Activated gamma-delta T cell treated with Interleukin-2 at 50 U/mL for 16 hours (primary cell): Measurements from ENCODE around the gene SPACA7.
"Not testable (repeated sequence)": the region's sequence is repeated elsewhere in the genome, so short reads cannot be mapped to it uniquely, and the experiment has no call there.

Source experiments
- DNase-seq: peaks from one replicate; pipeline ENCODE4 v3.0.0-alpha.2; 2020

The SPACA7 gene

DNA sequence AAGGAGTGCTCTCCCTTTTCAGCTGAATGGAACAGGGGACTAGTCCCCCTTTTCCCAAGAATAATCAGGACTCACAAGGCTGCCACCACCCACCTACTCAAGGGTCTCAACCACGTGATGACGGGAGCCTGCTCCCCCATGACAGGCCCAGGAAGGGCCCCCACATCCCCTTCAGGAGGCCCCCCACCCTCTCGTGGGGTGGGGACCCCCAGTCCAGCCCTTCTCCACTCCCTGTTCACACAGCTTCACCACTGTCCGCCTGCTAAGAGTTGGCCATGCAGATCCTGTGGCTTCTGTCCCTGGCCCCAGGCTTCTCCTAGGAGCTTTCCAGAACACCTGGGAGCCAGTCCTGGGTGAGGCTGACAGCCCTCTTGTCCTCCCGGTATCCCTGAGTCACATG, 56.6 kb downstream of the SPACA7 start:
- DNase-seq, result not testable (repeated sequence)

- DNase-seq, result not testable (repeated sequence)
These were observed 57.4 kb downstream of the SPACA7 start for GRCh38 chr13:112433517-112433916.

- no peak for DNase-seq
These were observed 57.9 kb downstream of the SPACA7 start for GRCh38 chr13:112434032-112434431.

GRCh38 chr13:112434937-112435523, 58.9 kb downstream of the SPACA7 start:
- DNase-seq, result no peak

GRCh38 chr13:112435973-112436372, 59.8 kb downstream of the SPACA7 start:
- no peak for DNase-seq

- no peak for DNase-seq
These were observed 61.9 kb downstream of the SPACA7 start for GRCh38 chr13:112438094-112438493.

GRCh38 chr13:112438515-112438914, 62.4 kb downstream of the SPACA7 start:
- DNase-seq, result no peak

DNA sequence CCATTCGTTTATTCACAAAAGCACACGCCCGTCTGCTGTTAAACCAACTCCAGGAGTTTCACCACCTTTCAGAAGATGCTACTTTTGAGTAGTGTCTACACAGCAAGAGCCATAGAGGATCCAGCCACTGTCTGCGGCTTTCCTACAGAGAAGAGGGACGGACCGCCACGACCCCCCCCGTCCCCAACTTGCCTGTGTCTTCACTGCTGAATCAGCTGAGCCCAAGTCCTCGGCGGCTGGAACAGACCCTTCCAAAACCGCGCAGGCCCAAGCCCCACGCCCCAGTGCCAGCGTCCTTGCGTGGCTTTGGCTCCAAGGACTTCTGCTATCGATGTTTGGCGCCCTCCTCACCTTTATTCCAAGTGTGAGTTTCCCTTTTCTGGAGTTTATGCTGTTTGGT, 65.1 kb downstream of the SPACA7 start:
- DNase-seq, result no peak

- no peak for DNase-seq
These were observed 65.7 kb downstream of the SPACA7 start for GRCh38 chr13:112441779-112442310.

DNA sequence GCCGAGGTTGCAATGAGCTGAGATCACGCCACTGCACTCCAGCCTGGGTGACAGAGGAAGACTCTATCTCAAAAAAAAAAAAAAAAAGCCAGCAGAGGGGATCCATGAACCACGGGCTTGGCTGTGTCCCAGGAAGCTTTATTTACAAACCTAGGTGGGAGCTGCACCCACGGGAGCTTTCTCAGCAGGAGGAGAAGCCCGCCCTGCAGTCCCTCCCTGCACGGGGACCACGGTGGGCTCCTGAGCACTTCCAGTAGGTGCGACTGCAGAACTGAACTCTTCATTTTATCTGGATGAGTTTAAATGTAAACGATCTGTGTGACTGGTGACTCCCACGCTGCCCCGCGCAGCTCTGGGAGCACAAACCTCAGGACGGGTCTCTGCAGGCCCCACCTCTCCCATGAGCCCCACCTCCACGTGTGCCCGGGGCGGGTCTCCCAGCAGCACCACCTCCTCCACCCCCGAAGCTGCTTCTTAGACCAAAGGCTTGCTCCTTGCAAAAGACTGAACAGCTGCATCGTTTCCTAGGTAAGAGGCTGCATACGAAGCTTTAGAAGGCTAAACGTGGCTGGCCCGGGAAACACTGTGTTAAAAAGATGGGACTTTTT, 66.4 kb downstream of the SPACA7 start:
- DNase-seq, result no peak

DNA sequence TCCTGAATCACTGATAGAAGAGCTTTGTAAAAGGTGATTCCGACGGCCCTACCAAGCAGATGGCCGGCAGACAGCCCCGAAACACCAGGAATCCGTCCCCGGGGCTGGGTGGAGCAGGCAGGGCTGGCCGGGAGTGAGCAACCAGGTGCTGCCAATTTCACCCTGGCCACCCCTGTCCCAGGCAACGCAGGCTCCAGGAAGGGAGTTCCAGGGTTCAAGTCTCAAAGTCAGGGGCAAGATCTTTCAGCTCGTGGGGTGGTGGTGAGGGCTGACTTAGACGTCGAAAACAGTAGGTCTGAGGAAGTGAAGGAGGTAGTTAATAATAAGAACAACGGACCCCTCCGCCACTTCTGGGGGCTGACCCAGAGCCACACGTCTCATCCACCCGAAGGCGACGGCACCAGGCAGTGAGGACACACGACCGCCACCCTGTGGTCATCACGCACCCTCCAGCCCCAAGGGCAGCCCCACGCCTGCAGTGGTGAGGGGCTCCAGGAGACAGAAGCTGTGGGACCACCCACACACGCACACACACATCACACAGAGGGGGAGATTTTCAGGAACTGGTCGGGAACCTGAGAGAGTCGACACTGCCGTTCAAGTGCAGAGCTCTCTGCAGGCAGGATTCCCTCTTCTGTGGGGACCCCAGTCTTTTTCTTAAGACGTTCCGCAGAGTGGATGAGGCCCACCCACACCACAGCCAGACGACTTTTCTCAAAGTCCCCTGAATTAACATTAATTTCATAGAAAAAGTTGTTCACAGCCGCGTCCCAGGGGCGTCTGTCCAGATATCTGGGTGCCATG, 67.2 kb downstream of the SPACA7 start:
- no peak for DNase-seq

GRCh38 chr13:112443995-112444311, 67.8 kb downstream of the SPACA7 start:
- DNase-seq, result no peak

- DNase-seq, result no peak
These were observed 68.6 kb downstream of the SPACA7 start for GRCh38 chr13:112444416-112445399.

DNA sequence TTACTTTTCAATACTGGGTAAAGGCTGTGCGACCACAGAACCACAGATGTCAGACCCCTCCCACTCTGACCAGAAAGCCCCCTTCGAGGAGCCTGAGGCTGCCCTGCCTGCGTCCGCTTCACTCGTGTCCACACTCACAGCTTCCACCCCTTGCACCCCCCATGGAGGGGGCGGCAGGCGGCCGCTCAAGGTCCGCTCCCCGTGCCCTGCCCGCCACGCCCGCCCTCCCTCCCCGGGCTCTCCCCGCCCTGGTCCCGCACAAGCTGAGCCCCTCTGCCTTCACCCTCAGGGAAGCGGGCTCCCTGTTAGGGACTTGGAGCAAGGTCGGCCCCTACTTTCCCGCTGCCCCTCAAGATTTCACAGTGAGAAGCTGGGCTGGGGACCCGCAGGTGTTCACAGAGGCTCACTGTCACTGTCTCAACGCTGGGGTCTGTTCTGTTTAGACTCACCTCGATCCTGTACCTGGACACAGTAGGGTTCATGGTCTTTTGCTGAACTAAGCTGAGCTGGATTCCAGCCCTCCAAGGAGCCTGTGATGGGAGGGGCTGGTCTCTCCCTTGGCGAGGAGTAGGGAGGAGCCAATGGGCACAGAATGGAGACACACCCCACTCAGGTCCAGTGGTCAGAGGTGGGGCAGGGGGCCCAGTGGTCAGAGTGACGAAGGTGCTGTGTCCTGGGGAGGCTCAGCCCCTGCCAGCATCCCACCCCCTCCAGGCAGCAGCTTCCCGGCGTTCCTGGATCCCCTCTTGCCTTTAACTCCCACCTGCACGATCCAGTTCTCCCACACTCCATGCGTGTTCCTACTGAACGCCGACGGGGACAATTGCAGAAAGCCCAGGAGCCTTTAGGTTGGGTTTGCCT, 69.5 kb downstream of the SPACA7 start:
- no peak for DNase-seq

GRCh38 chr13:112446347-112446861, 70.2 kb downstream of the SPACA7 start:
- no peak for DNase-seq

- DNase-seq, result no peak
These were observed 70.7 kb downstream of the SPACA7 start for GRCh38 chr13:112446867-112447266.

GRCh38 chr13:112447306-112447705, 71.2 kb downstream of the SPACA7 start:
- no peak for DNase-seq

DNA sequence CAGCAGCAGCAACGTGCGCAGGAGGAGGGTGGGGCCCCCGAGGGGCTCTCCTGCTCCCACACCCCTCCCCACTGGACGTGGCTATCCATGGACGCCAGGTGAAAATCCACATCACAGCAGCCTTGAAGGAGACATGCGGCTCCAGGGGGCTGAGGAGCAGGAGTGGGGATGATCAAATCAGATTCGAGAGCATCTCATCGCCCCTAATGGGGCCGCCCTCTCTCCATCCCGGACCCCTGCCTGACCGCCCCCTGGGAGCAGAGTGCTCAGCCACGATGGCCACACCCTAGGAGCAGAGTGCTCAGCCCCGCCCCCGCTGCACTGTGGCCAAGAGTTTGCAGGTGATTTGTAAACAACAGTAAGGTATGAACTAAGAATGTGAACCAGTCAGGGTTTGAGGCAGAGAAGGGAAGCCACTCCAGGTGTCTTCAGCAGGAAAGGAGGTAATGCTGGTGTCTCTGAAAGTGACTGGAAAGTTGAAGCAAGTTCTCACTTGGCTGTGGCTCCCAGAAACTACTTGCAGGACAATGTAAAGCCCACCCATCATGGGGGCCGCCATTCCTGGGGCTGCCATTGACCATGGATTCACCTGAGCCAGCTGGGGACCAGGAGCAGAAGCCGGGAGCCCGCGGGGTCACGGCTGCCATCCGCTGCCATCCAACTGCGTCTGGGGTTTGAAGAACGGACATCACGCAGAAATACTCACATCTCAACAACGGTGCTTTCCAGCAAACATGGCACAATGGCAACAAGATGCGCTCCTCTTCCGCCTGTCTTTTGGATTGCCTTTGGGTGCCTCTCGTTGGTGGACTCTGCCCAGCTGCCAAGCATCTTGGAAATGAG, 71.8 kb downstream of the SPACA7 start:
- DNase-seq, result no peak

- DNase-seq, result no peak
These were observed 72.7 kb downstream of the SPACA7 start for GRCh38 chr13:112448621-112449544.

DNA sequence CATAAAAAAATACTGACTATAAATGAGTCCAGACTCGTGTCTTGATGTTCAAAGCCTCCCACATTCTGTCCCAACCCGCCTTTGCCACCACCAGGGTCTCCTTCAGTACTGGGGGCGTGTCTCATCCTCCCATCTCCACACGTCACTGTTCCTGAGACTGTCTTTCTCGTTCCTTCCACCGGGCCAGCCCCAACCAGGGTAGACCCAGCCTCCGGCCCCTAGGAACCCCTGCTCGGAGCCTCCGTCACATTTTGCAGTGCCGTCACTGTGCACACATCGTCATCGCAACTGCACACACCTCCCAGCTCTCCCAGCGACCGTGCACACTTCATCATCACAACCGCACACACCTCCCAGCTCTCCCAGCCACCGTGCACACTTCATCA, 73.4 kb downstream of the SPACA7 start:
- no peak for DNase-seq
